Superior temporal gyrus (tissue), 1 donor: ENCODE data around the gene TXNDC8.
A peak's percentile ranks its signal among the peaks of the same experiment; 100 is the strongest.
"Not testable (repeated sequence)": the region's sequence is repeated elsewhere in the genome, so short reads cannot be mapped to it uniquely, and the experiment has no call there.

Experiments
- DNase-seq: peaks from one replicate; pipeline ENCODE4 v3.0.0-alpha.2; 2016; ENCODE audit errors: extremely low spot score

The TXNDC8 gene

GRCh38 chr9:110327716-110328115 lies 9.9 kb downstream of the TXNDC8 start:
- no peak for DNase-seq

GRCh38 chr9:110323818-110324217 lies 13.8 kb downstream of the TXNDC8 start:
- DNase-seq: no peak

- DNase-seq: no peak
Observed at GRCh38 chr9:110320651-110321445, 16.8 kb downstream of the TXNDC8 start.

GRCh38 chr9:110319781-110320492 lies 17.7 kb downstream of the TXNDC8 start:
- DNase-seq: no peak

GRCh38 chr9:110317911-110318310 lies 19.8 kb downstream of the TXNDC8 start:
- no peak for DNase-seq

- DNase-seq: no peak
Observed at GRCh38 chr9:110316261-110317075, 21.2 kb downstream of the TXNDC8 start.

- not testable (repeated sequence) for DNase-seq
Observed at GRCh38 chr9:110311978-110312377, 25.7 kb downstream of the TXNDC8 start.

GRCh38 chr9:110309681-110310080 lies 28.0 kb downstream of the TXNDC8 start:
- no peak for DNase-seq

- DNase-seq: no peak
Observed at GRCh38 chr9:110308633-110309038, 29.0 kb downstream of the TXNDC8 start.

GRCh38 chr9:110307191-110307590 lies 30.5 kb downstream of the TXNDC8 start:
- no peak for DNase-seq

GRCh38 chr9:110303133-110303532 lies 34.5 kb downstream of the TXNDC8 start:
- no peak for DNase-seq

- no peak for DNase-seq
Observed at GRCh38 chr9:110298043-110298605, 39.5 kb downstream of the TXNDC8 start.

GRCh38 chr9:110293248-110293647 lies 44.4 kb downstream of the TXNDC8 start:
- DNase-seq: no peak

- DNase-seq: no peak
Observed at GRCh38 chr9:110291921-110292557, 45.6 kb downstream of the TXNDC8 start.

GRCh38 chr9:110290001-110290400 lies 47.7 kb downstream of the TXNDC8 start:
- no peak for DNase-seq

GRCh38 chr9:110288503-110288902 lies 49.2 kb downstream of the TXNDC8 start:
- no peak for DNase-seq

GRCh38 chr9:110287289-110287680 lies 50.4 kb downstream of the TXNDC8 start:
- no peak for DNase-seq

- peak; percentile 26 for DNase-seq
Observed at GRCh38 chr9:110284211-110284844, 53.3 kb downstream of the TXNDC8 start.

GRCh38 chr9:110283751-110284150 lies 53.9 kb downstream of the TXNDC8 start:
- DNase-seq: no peak

- no peak for DNase-seq
Observed at GRCh38 chr9:110282739-110283081, 55.0 kb downstream of the TXNDC8 start.
